CD4-positive, CD25-positive, alpha-beta regulatory T cell (primary cell): ENCODE data around the gene HOXD4. TPM values are rescaled to one million over a fixed set of nuclear protein-coding genes. Genes with fewer than 3 reads are reported as not detected.

ENCODE experiments used
- ATAC-seq, 2 donors: fragments of 150-1000 bp; cut with Tn5 transposase; one replicate each; pipeline ENCODE4 v1.10.0; 2021; ENCODE audit warnings: low read depth in 2 of 2, moderate number of reproducible peaks in 2 of 2, moderate library complexity in 1 of 2
- DNase-seq, 3 donors: peaks; one replicate each; pipeline versions ENCODE4 v3.0.0 to v3.0.0-alpha.2; 2012 to 2022; ENCODE audit warnings: mixed read lengths in 1 of 3
- H3K27ac ChIP-seq: one replicate; pipeline ENCODE4 v1.7.0; 2013; ENCODE audit warnings: mild to moderate bottlenecking, low read length; ENCODE audit not compliant: insufficient read depth, poor library complexity, severe bottlenecking
- H3K27me3 ChIP-seq: one replicate; pipeline ENCODE4 v1.7.0; 2013; ENCODE audit warnings: low read length; ENCODE audit not compliant: control insufficient read depth, insufficient read depth
- H3K36me3 ChIP-seq: one replicate; pipeline ENCODE4 v1.7.0; 2013; ENCODE audit warnings: mild to moderate bottlenecking, low read length, moderate library complexity; ENCODE audit not compliant: control insufficient read depth, insufficient read depth
- H3K4me1 ChIP-seq: 2 replicates; pipeline ENCODE4 v1.7.0; 2013; ENCODE audit warnings: mild to moderate bottlenecking, low read length; ENCODE audit not compliant: insufficient read depth, control insufficient read depth, poor library complexity, severe bottlenecking
- H3K4me3 ChIP-seq: one replicate; pipeline ENCODE4 v1.7.0; 2013; ENCODE audit warnings: low read depth, mild to moderate bottlenecking, low read length, moderate library complexity
- H3K9me3 ChIP-seq, 2 experiments: 1 replicate in 1 of 2; 2 replicates in 1 of 2; pipeline ENCODE4 v1.7.0; 2013; ENCODE audit warnings: low read length in 2 of 2, mild to moderate bottlenecking in 1 of 2, moderate library complexity in 1 of 2; ENCODE audit not compliant: control insufficient read depth in 2 of 2
- H3K27ac Mint-ChIP-seq, 3 donors: one replicate each; pipeline ENCODE4 v1.8.0; 2020 to 2022; ENCODE audit warnings: mild to moderate bottlenecking in 3 of 3, mixed read lengths in 3 of 3, moderate library complexity in 2 of 3
- H3K27me3 Mint-ChIP-seq: one replicate; pipeline ENCODE4 v1.8.0; 2022; ENCODE audit warnings: mild to moderate bottlenecking, mixed read lengths
- H3K36me3 Mint-ChIP-seq: one replicate; pipeline ENCODE4 v1.8.0; 2020; ENCODE audit warnings: mixed read lengths
- H3K4me1 Mint-ChIP-seq, 4 donors: one replicate each; pipeline ENCODE4 v1.8.0; 2020 to 2022; ENCODE audit warnings: mixed read lengths in 4 of 4, mild to moderate bottlenecking in 1 of 4
- H3K4me3 Mint-ChIP-seq, 4 donors: one replicate each; pipeline ENCODE4 v1.8.0; 2020 to 2022; ENCODE audit warnings: mild to moderate bottlenecking in 4 of 4, mixed read lengths in 4 of 4, moderate library complexity in 3 of 4
- H3K9me3 Mint-ChIP-seq, 7 donors: one replicate each; pipeline ENCODE4 v1.8.0; 2020 to 2022; ENCODE audit warnings: mixed read lengths in 7 of 7, mild to moderate bottlenecking in 3 of 7, moderate library complexity in 2 of 7
- polyA plus RNA-seq, 4 donors: library from polyadenylated mRNA; unstranded; fragments of 300-500 nt; fragmentation: Illumina TruSeq; gene quantifications; one replicate each; pipeline ENCODE4 v1.2.3, GENCODE V29; 2021
- total RNA-seq: library from RNA; stranded (reverse); gene quantifications from one replicate; pipeline ENCODE4 v1.2.3, GENCODE V29; 2022

Gene HOXD4
- total and polyA plus RNA-seq, 5 donors from 2014 or later = not detected

GRCh38 chr2:176192351-176192750 is 41.0 kb downstream of the HOXD4 start:
- no peak overlapping the region for H3K4me3 Mint-ChIP-seq
- Histone ChIP-seq H3K36me3 (no peaks in the 10 kb centered on the region), H3K4me1 (peaks cover 23% of the 10 kb centered on the region), H3K4me3 (no peak overlapping the region), H3K27me3 (peaks cover 39% of the 10 kb centered on the region), H3K27ac (no peak overlapping the region), H3K9me3 (no peaks in the 10 kb centered on the region)
- H3K27ac Mint-ChIP-seq = no peak overlapping the region
- DNase-seq = no peak
- no peaks in the 10 kb centered on the region for H3K36me3 Mint-ChIP-seq
- H3K27me3 Mint-ChIP-seq = peaks cover 79% of the 10 kb centered on the region
- ATAC-seq = no peak
- H3K4me1 Mint-ChIP-seq = peaks cover 6 to 20% (median 8%) of the 10 kb centered on the region in 4 donors
- H3K9me3 Mint-ChIP-seq = peaks cover 0 to 8% (median 0%) of the 10 kb centered on the region in 7 donors

GRCh38 chr2:176193048-176193447 is 41.7 kb downstream of the HOXD4 start:
- Mint-ChIP-seq H3K4me3 (no peak overlapping the region), H3K4me1 (peaks cover under 1 to 13% (median 4%) of the 10 kb centered on the region in 4 donors), H3K27me3 (peaks cover 79% of the 10 kb centered on the region), H3K36me3 (no peaks in the 10 kb centered on the region), H3K27ac (no peak overlapping the region), H3K9me3 (peaks cover 0 to 6% (median 0%) of the 10 kb centered on the region in 7 donors)
- peaks cover 16% of the 10 kb centered on the region for H3K4me1 ChIP-seq
- H3K27ac ChIP-seq = no peak overlapping the region
- no peaks in the 10 kb centered on the region for H3K36me3 ChIP-seq
- ATAC-seq = no peak
- DNase-seq = no peak
- H3K4me3 ChIP-seq = no peak overlapping the region
- H3K27me3 ChIP-seq = peaks cover 39% of the 10 kb centered on the region
- no peaks in the 10 kb centered on the region for H3K9me3 ChIP-seq

GRCh38 chr2:176199902-176200301 is 48.6 kb downstream of the HOXD4 start:
- no peak for ATAC-seq
- no peak overlapping the region for H3K4me3 ChIP-seq
- H3K4me1 ChIP-seq = no peaks in the 10 kb centered on the region
- H3K9me3 ChIP-seq = peaks cover 0 to 4% of the 10 kb centered on the region in 2 experiments
- no peaks in the 10 kb centered on the region for H3K36me3 ChIP-seq
- peaks cover 0 to 4% (median 0%) of the 10 kb centered on the region in 7 donors for H3K9me3 Mint-ChIP-seq
- no peak overlapping the region for H3K27ac ChIP-seq
- DNase-seq = no peak
- H3K27me3 Mint-ChIP-seq = peaks cover 36% of the 10 kb centered on the region
- no peaks in the 10 kb centered on the region for H3K4me1 Mint-ChIP-seq
- peaks cover 11% of the 10 kb centered on the region for H3K27me3 ChIP-seq
- no peaks in the 10 kb centered on the region for H3K36me3 Mint-ChIP-seq
- no peak overlapping the region for H3K27ac Mint-ChIP-seq
- H3K4me3 Mint-ChIP-seq = no peak overlapping the region

- ATAC-seq = no peak
- H3K27me3 Mint-ChIP-seq = peaks cover 28% of the 10 kb centered on the region
These were observed 49.6 kb downstream of the HOXD4 start for GRCh38 chr2:176200971-176201370.

GRCh38 chr2:176202491-176202890 is 51.1 kb downstream of the HOXD4 start:
- Histone ChIP-seq H3K4me1 (no peaks in the 10 kb centered on the region), H3K36me3 (no peaks in the 10 kb centered on the region), H3K4me3 (no peak overlapping the region), H3K27me3 (peaks cover 10% of the 10 kb centered on the region), H3K27ac (no peak overlapping the region), H3K9me3 (peaks cover 0 to 6% of the 10 kb centered on the region in 2 experiments)
- peaks cover 23% of the 10 kb centered on the region for H3K27me3 Mint-ChIP-seq
- H3K27ac Mint-ChIP-seq = no peak overlapping the region
- ATAC-seq (no peak), DNase-seq (no peak)
- no peak overlapping the region for H3K4me3 Mint-ChIP-seq
- H3K9me3 Mint-ChIP-seq = peaks cover 0 to 6% (median 0%) of the 10 kb centered on the region in 7 donors
- no peaks in the 10 kb centered on the region for H3K4me1 Mint-ChIP-seq
- no peaks in the 10 kb centered on the region for H3K36me3 Mint-ChIP-seq

More at GRCh38 chr2:176200971-176201370, 49.6 kb downstream of the HOXD4 start:
- no peak overlapping the region for H3K4me3 Mint-ChIP-seq
- H3K27ac Mint-ChIP-seq = no peak overlapping the region
- no peak for DNase-seq
- Histone ChIP-seq H3K27ac (no peak overlapping the region), H3K9me3 (peaks cover 0 to 6% of the 10 kb centered on the region in 2 experiments), H3K27me3 (peaks cover 14% of the 10 kb centered on the region), H3K4me3 (no peak overlapping the region), H3K36me3 (no peaks in the 10 kb centered on the region), H3K4me1 (no peaks in the 10 kb centered on the region)
- H3K9me3 Mint-ChIP-seq = peaks cover 0 to 6% (median 0%) of the 10 kb centered on the region in 7 donors
- no peaks in the 10 kb centered on the region for H3K36me3 Mint-ChIP-seq
- H3K4me1 Mint-ChIP-seq = no peaks in the 10 kb centered on the region

Other genes with a start within 250 kb of the HOXD4 start
- gene LNPK, start 149.3 kb upstream of the HOXD4 start, total RNA-seq = 32.9 TPM
- 10 to 100 TPM; 13.9 to 19.9 (median 15.2) TPM for gene LNPK, start 149.3 kb upstream of the HOXD4 start, polyA plus RNA-seq
- not detected for gene EVX2, start 67.6 kb upstream of the HOXD4 start, total RNA-seq
- gene EVX2, start 67.6 kb upstream of the HOXD4 start, polyA plus RNA-seq = not detected
- not detected for gene HOXD13, start 58.8 kb upstream of the HOXD4 start, total RNA-seq
- not detected for gene HOXD13, start 58.8 kb upstream of the HOXD4 start, polyA plus RNA-seq
- not detected for gene HOXD12, start 51.8 kb upstream of the HOXD4 start, total RNA-seq
- not detected for gene HOXD12, start 51.8 kb upstream of the HOXD4 start, polyA plus RNA-seq
- not detected for gene HOXD11, start 44.3 kb upstream of the HOXD4 start, total RNA-seq
- gene HOXD11, start 44.3 kb upstream of the HOXD4 start, polyA plus RNA-seq = not detected
- not detected for gene HOXD10, start 34.8 kb upstream of the HOXD4 start, total RNA-seq
- gene HOXD10, start 34.8 kb upstream of the HOXD4 start, polyA plus RNA-seq = not detected
- gene HOXD9, start 28.8 kb upstream of the HOXD4 start, total RNA-seq = not detected
- not detected for gene HOXD9, start 28.8 kb upstream of the HOXD4 start, polyA plus RNA-seq
- gene HOXD8, start 21.8 kb upstream of the HOXD4 start, total RNA-seq = not detected
- gene HOXD8, start 21.8 kb upstream of the HOXD4 start, polyA plus RNA-seq = not detected
- not detected for gene HOXD3, start 5.8 kb downstream of the HOXD4 start, total RNA-seq
- gene HOXD3, start 5.8 kb downstream of the HOXD4 start, polyA plus RNA-seq = not detected
- not detected for gene HOXD1, start 37.1 kb downstream of the HOXD4 start, total RNA-seq
- gene HOXD1, start 37.1 kb downstream of the HOXD4 start, polyA plus RNA-seq = not detected
- gene MTX2, start 117.9 kb downstream of the HOXD4 start, total RNA-seq = 7.1 TPM
- 10 to 100 TPM; 19.4 to 23.2 (median 22.4) TPM for gene MTX2, start 117.9 kb downstream of the HOXD4 start, polyA plus RNA-seq